Neural crest cell (in vitro differentiated cells): ENCODE results near the gene NOTCH1. TPM values are rescaled to one million over a fixed set of nuclear protein-coding genes. Genes with fewer than 3 reads are reported as not detected.
A peak's percentile ranks its signal among the peaks of the same experiment; 100 is the strongest.
"Not testable (repeated sequence)": the region's sequence is repeated elsewhere in the genome, so short reads cannot be mapped to it uniquely, and the experiment has no call there.

Source experiments
- DNase-seq: peaks from one replicate; pipeline ENCODE4 v3.0.0; 2021; ENCODE audit warnings: low read depth, mixed read lengths, low spot score
- H3K27ac Mint-ChIP-seq: one replicate; pipeline ENCODE4 v1.8.0; 2021; ENCODE audit warnings: mild to moderate bottlenecking, mixed read lengths; ENCODE audit not compliant: unreplicated experiment
- H3K27me3 Mint-ChIP-seq: 2 replicates; pipeline ENCODE4 v1.8.0; 2021; ENCODE audit warnings: low read depth, mild to moderate bottlenecking, mixed read lengths
- H3K36me3 Mint-ChIP-seq: 2 replicates; pipeline ENCODE4 v1.8.0; 2021; ENCODE audit warnings: low read depth, mild to moderate bottlenecking, mixed read lengths
- H3K4me1 Mint-ChIP-seq: 2 replicates; pipeline ENCODE4 v1.8.0; 2021; ENCODE audit warnings: mixed read lengths
- H3K4me3 Mint-ChIP-seq: one replicate; pipeline ENCODE4 v1.8.0; 2021; ENCODE audit warnings: mild to moderate bottlenecking, mixed read lengths
- H3K9me3 Mint-ChIP-seq: 2 replicates; pipeline ENCODE4 v1.8.0; 2021; ENCODE audit warnings: mixed read lengths
- CTCF ChIP-seq: fragments of 200-600 bp; sonication (generic); conservative IDR thresholded peaks from 2 replicates; pipeline ENCODE4 v1.5.0; 2021; ENCODE audit warnings: antibody characterized with exemption, mild to moderate bottlenecking
- total RNA-seq: library from RNA; stranded (reverse); gene quantifications from 2 replicates; pipeline ENCODE4 v1.2.1, GENCODE V29; 2021

Gene NOTCH1
- total RNA-seq, 1 donor from 2014 or later, result 99.7 TPM

GRCh38 chr9:136564379-136564988, 18.6 kb upstream of the NOTCH1 start:
- peaks cover 5% of the 10 kb centered on the region for H3K9me3 Mint-ChIP-seq
- H3K4me1 Mint-ChIP-seq, result peaks cover 30% of the 10 kb centered on the region
- H3K4me3 Mint-ChIP-seq, result no peak overlapping the region
- peaks cover 3% of the 10 kb centered on the region for H3K36me3 Mint-ChIP-seq
- no peak overlapping the region for H3K27ac Mint-ChIP-seq
- no peak for DNase-seq
- H3K27me3 Mint-ChIP-seq, result no peaks in the 10 kb centered on the region
- peak; percentile 17 for TF ChIP-seq CTCF

- no peak overlapping the region for H3K27ac Mint-ChIP-seq
- H3K36me3 Mint-ChIP-seq, result peaks cover 4% of the 10 kb centered on the region
- H3K9me3 Mint-ChIP-seq, result peaks cover 6% of the 10 kb centered on the region
- peaks cover 23% of the 10 kb centered on the region for H3K4me1 Mint-ChIP-seq
- H3K27me3 Mint-ChIP-seq, result no peaks in the 10 kb centered on the region
- H3K4me3 Mint-ChIP-seq, result no peak overlapping the region
- no peak for TF ChIP-seq CTCF
- DNase-seq, result no peak
Observed at GRCh38 chr9:136563646-136564325, 17.9 kb upstream of the NOTCH1 start.

GRCh38 chr9:136562746-136563495, 17.1 kb upstream of the NOTCH1 start:
- H3K4me1 Mint-ChIP-seq, result peaks cover 20% of the 10 kb centered on the region
- TF ChIP-seq CTCF, result no peak
- H3K36me3 Mint-ChIP-seq, result peaks cover 7% of the 10 kb centered on the region
- H3K4me3 Mint-ChIP-seq, result no peak overlapping the region
- H3K9me3 Mint-ChIP-seq, result peaks cover 10% of the 10 kb centered on the region
- no peak overlapping the region for H3K27ac Mint-ChIP-seq
- no peaks in the 10 kb centered on the region for H3K27me3 Mint-ChIP-seq
- no peak for DNase-seq

GRCh38 chr9:136561779-136562178, 15.9 kb upstream of the NOTCH1 start:
- Mint-ChIP-seq H3K36me3 (peaks cover 7% of the 10 kb centered on the region), H3K9me3 (peaks cover 10% of the 10 kb centered on the region), H3K4me1 (peaks cover 15% of the 10 kb centered on the region), H3K27ac (no peak overlapping the region), H3K27me3 (no peaks in the 10 kb centered on the region), H3K4me3 (no peak overlapping the region)
- no peak for DNase-seq
- TF ChIP-seq CTCF, result no peak

- Mint-ChIP-seq H3K4me3 (no peak overlapping the region), H3K4me1 (peaks cover 8% of the 10 kb centered on the region), H3K36me3 (peaks cover 7% of the 10 kb centered on the region), H3K27me3 (no peaks in the 10 kb centered on the region), H3K27ac (no peak overlapping the region), H3K9me3 (peaks cover 10% of the 10 kb centered on the region)
- DNase-seq, result no peak
- no peak for TF ChIP-seq CTCF
Observed at GRCh38 chr9:136560586-136560985, 14.7 kb upstream of the NOTCH1 start.

- not testable (repeated sequence) for H3K4me1 Mint-ChIP-seq, H3K27me3 Mint-ChIP-seq, H3K4me3 Mint-ChIP-seq, DNase-seq, H3K27ac Mint-ChIP-seq, H3K36me3 Mint-ChIP-seq
- peaks cover 10% of the 10 kb centered on the region for H3K9me3 Mint-ChIP-seq
Observed at GRCh38 chr9:136559371-136559770, 13.5 kb upstream of the NOTCH1 start.

- not testable (repeated sequence) for H3K27me3 Mint-ChIP-seq
Observed at GRCh38 chr9:136558846-136559245, 13.0 kb upstream of the NOTCH1 start.

More at GRCh38 chr9:136558846-136559245, 13.0 kb upstream of the NOTCH1 start:
- not testable (repeated sequence) for DNase-seq, H3K36me3 Mint-ChIP-seq, H3K27ac Mint-ChIP-seq, H3K4me1 Mint-ChIP-seq, H3K4me3 Mint-ChIP-seq
- peaks cover 10% of the 10 kb centered on the region for H3K9me3 Mint-ChIP-seq
